ENCODE data around the gene RELT.

RELT gene

GRCh38 chr11:73439002-73439843, 63.0 kb downstream of the RELT start:
- H3K4me3 ChIP-seq (replicated peaks; ENCODE audit: low read depth, low read length): no peak overlapping the region
- no peak for TF ChIP-seq CTCF (IDR thresholded peaks at IDR 0.05; ENCODE audit: low read length, missing control alignments)
- DNase-seq (ENCODE audit: low read depth): no peak

- no peak for TF ChIP-seq CTCF (IDR thresholded peaks at IDR 0.05; ENCODE audit: low read length, missing control alignments)
- no peak for DNase-seq (ENCODE audit: low read depth)
- no peak overlapping the region for H3K4me3 ChIP-seq (replicated peaks; ENCODE audit: low read depth, low read length)
These were observed 69.8 kb downstream of the RELT start for GRCh38 chr11:73445980-73446379.

GRCh38 chr11:73446766-73447165, 70.6 kb downstream of the RELT start:
- DNase-seq (ENCODE audit: low read depth): no peak
- no peak for TF ChIP-seq CTCF (IDR thresholded peaks at IDR 0.05; ENCODE audit: low read length, missing control alignments)
- H3K4me3 ChIP-seq (replicated peaks; ENCODE audit: low read depth, low read length): no peak overlapping the region
